Measurements from ENCODE around the gene PTPRK.

PTPRK gene

GRCh38 chr6:128504003-128504654, 16.3 kb downstream of the PTPRK start:
- no peak overlapping the region for H3K27ac ChIP-seq (ENCODE audit: low read length)
- no peaks in the 10 kb centered on the region for H3K27me3 ChIP-seq (ENCODE audit: control insufficient read depth, insufficient read depth, low read length)
- no peaks in the 10 kb centered on the region for H3K9me3 ChIP-seq (ENCODE audit: control insufficient read depth, insufficient read depth, low read length)
- H3K36me3 ChIP-seq (ENCODE audit: control insufficient read depth, insufficient read depth, low read length), result no peaks in the 10 kb centered on the region
- no peaks in the 10 kb centered on the region; the same call in 1 of the 2 replicates for H3K4me1 ChIP-seq (ENCODE audit: control insufficient read depth, insufficient read depth, low read length)
- DNase-seq (ENCODE audit: low read depth, low spot score), result no peak
- WGBS (ENCODE audit: insufficient coverage, insufficient read length), result no CpG with 5 or more reads among the region's 3 CpGs
- H3K4me3 ChIP-seq (ENCODE audit: low read length), result no peak overlapping the region

GRCh38 chr6:128500749-128501600, 19.4 kb downstream of the PTPRK start:
- Histone ChIP-seq H3K9me3 (ENCODE audit: control insufficient read depth, insufficient read depth, low read length) (no peaks in the 10 kb centered on the region), H3K27me3 (ENCODE audit: control insufficient read depth, insufficient read depth, low read length) (no peaks in the 10 kb centered on the region), H3K4me3 (ENCODE audit: low read length) (no peak overlapping the region), H3K27ac (ENCODE audit: low read length) (no peak overlapping the region), H3K4me1 (ENCODE audit: control insufficient read depth, insufficient read depth, low read length) (no peaks in the 10 kb centered on the region; the same call in 1 of the 2 replicates), H3K36me3 (ENCODE audit: control insufficient read depth, insufficient read depth, low read length) (no peaks in the 10 kb centered on the region)
- no CpG with 5 or more reads among the region's 7 CpGs for WGBS (ENCODE audit: insufficient coverage, insufficient read length)
- no peak for DNase-seq (ENCODE audit: low read depth, low spot score)

GRCh38 chr6:128500014-128500413, 20.4 kb downstream of the PTPRK start:
- Histone ChIP-seq H3K36me3 (ENCODE audit: control insufficient read depth, insufficient read depth, low read length) (no peaks in the 10 kb centered on the region), H3K27me3 (ENCODE audit: control insufficient read depth, insufficient read depth, low read length) (no peaks in the 10 kb centered on the region), H3K27ac (ENCODE audit: low read length) (no peak overlapping the region), H3K4me1 (ENCODE audit: control insufficient read depth, insufficient read depth, low read length) (no peaks in the 10 kb centered on the region; the same call in 1 of the 2 replicates), H3K4me3 (ENCODE audit: low read length) (no peak overlapping the region), H3K9me3 (ENCODE audit: control insufficient read depth, insufficient read depth, low read length) (no peaks in the 10 kb centered on the region)
- DNase-seq (ENCODE audit: low read depth, low spot score), result no peak

- no CpG with 5 or more reads among the region's 4 CpGs for WGBS (ENCODE audit: insufficient coverage, insufficient read length)
- Histone ChIP-seq H3K9me3 (ENCODE audit: control insufficient read depth, insufficient read depth, low read length) (no peaks in the 10 kb centered on the region), H3K4me3 (ENCODE audit: low read length) (no peak overlapping the region), H3K4me1 (ENCODE audit: control insufficient read depth, insufficient read depth, low read length) (no peaks in the 10 kb centered on the region; the same call in 1 of the 2 replicates), H3K27me3 (ENCODE audit: control insufficient read depth, insufficient read depth, low read length) (no peaks in the 10 kb centered on the region), H3K36me3 (ENCODE audit: control insufficient read depth, insufficient read depth, low read length) (no peaks in the 10 kb centered on the region), H3K27ac (ENCODE audit: low read length) (no peak overlapping the region)
- DNase-seq (ENCODE audit: low read depth, low spot score), result no peak
Measured at GRCh38 chr6:128499079-128499731, 21.2 kb downstream of the PTPRK start.

- Histone ChIP-seq H3K27ac (ENCODE audit: low read length) (no peak overlapping the region), H3K4me3 (ENCODE audit: low read length) (no peak overlapping the region), H3K4me1 (ENCODE audit: control insufficient read depth, insufficient read depth, low read length) (peaks cover 3% of the 10 kb centered on the region; the same call in 1 of the 2 replicates), H3K9me3 (ENCODE audit: control insufficient read depth, insufficient read depth, low read length) (no peaks in the 10 kb centered on the region), H3K27me3 (ENCODE audit: control insufficient read depth, insufficient read depth, low read length) (no peaks in the 10 kb centered on the region), H3K36me3 (ENCODE audit: control insufficient read depth, insufficient read depth, low read length) (no peaks in the 10 kb centered on the region)
- DNase-seq (ENCODE audit: low read depth, low spot score), result no peak
- WGBS (ENCODE audit: insufficient coverage, insufficient read length), result no CpG with 5 or more reads among the region's 2 CpGs
Measured at GRCh38 chr6:128498234-128498633, 22.2 kb downstream of the PTPRK start.

GRCh38 chr6:128495536-128496333, 24.7 kb downstream of the PTPRK start:
- Histone ChIP-seq H3K4me1 (ENCODE audit: control insufficient read depth, insufficient read depth, low read length) (peaks cover 7% of the 10 kb centered on the region; the same call in 1 of the 2 replicates), H3K9me3 (ENCODE audit: control insufficient read depth, insufficient read depth, low read length) (no peaks in the 10 kb centered on the region), H3K27me3 (ENCODE audit: control insufficient read depth, insufficient read depth, low read length) (no peaks in the 10 kb centered on the region), H3K4me3 (ENCODE audit: low read length) (no peak overlapping the region), H3K36me3 (ENCODE audit: control insufficient read depth, insufficient read depth, low read length) (no peaks in the 10 kb centered on the region), H3K27ac (ENCODE audit: low read length) (no peak overlapping the region)
- DNase-seq (ENCODE audit: low read depth, low spot score), result no peak
- no CpG with 5 or more reads among the region's 6 CpGs for WGBS (ENCODE audit: insufficient coverage, insufficient read length)

- Histone ChIP-seq H3K4me1 (ENCODE audit: control insufficient read depth, insufficient read depth, low read length) (peaks cover 7% of the 10 kb centered on the region; the same call in 1 of the 2 replicates), H3K27me3 (ENCODE audit: control insufficient read depth, insufficient read depth, low read length) (no peaks in the 10 kb centered on the region), H3K36me3 (ENCODE audit: control insufficient read depth, insufficient read depth, low read length) (no peaks in the 10 kb centered on the region), H3K27ac (ENCODE audit: low read length) (no peak overlapping the region), H3K4me3 (ENCODE audit: low read length) (no peak overlapping the region), H3K9me3 (ENCODE audit: control insufficient read depth, insufficient read depth, low read length) (no peaks in the 10 kb centered on the region)
- DNase-seq (ENCODE audit: low read depth, low spot score), result no peak
- WGBS (ENCODE audit: insufficient coverage, insufficient read length), result no CpG with 5 or more reads among the region's 5 CpGs
Measured at GRCh38 chr6:128494440-128494839, 26.0 kb downstream of the PTPRK start.

- H3K4me1 ChIP-seq (ENCODE audit: control insufficient read depth, insufficient read depth, low read length), result peaks cover 7% of the 10 kb centered on the region; the same call in 1 of the 2 replicates
- no peak overlapping the region for H3K27ac ChIP-seq (ENCODE audit: low read length)
- no peaks in the 10 kb centered on the region for H3K27me3 ChIP-seq (ENCODE audit: control insufficient read depth, insufficient read depth, low read length)
- H3K9me3 ChIP-seq (ENCODE audit: control insufficient read depth, insufficient read depth, low read length), result no peaks in the 10 kb centered on the region
- H3K4me3 ChIP-seq (ENCODE audit: low read length), result no peak overlapping the region
- no peaks in the 10 kb centered on the region for H3K36me3 ChIP-seq (ENCODE audit: control insufficient read depth, insufficient read depth, low read length)
- WGBS (ENCODE audit: insufficient coverage, insufficient read length), result no CpG with 5 or more reads among the region's 4 CpGs
- no peak for DNase-seq (ENCODE audit: low read depth, low spot score)
Measured at GRCh38 chr6:128493877-128494276, 26.5 kb downstream of the PTPRK start.

- Histone ChIP-seq H3K9me3 (ENCODE audit: control insufficient read depth, insufficient read depth, low read length) (no peaks in the 10 kb centered on the region), H3K4me1 (ENCODE audit: control insufficient read depth, insufficient read depth, low read length) (peaks cover 7% of the 10 kb centered on the region; the same call in 1 of the 2 replicates), H3K27ac (ENCODE audit: low read length) (no peak overlapping the region), H3K36me3 (ENCODE audit: control insufficient read depth, insufficient read depth, low read length) (no peaks in the 10 kb centered on the region), H3K4me3 (ENCODE audit: low read length) (no peak overlapping the region), H3K27me3 (ENCODE audit: control insufficient read depth, insufficient read depth, low read length) (no peaks in the 10 kb centered on the region)
- no CpG with 5 or more reads among the region's 2 CpGs for WGBS (ENCODE audit: insufficient coverage, insufficient read length)
- no peak for DNase-seq (ENCODE audit: low read depth, low spot score)
Measured at GRCh38 chr6:128492386-128492785, 28.0 kb downstream of the PTPRK start.
